Transverse colon (tissue), 4 donors: Measurements from ENCODE around the gene MGAT5.

ENCODE experiments used
- POLR2A ChIP-seq: fragments of 450-650 bp; IDR thresholded peaks from one replicate; pipeline ENCODE4 v1.6.1; 2016; ENCODE audit warnings: antibody characterized with exemption, mild to moderate bottlenecking, moderate library complexity
- POLR2AphosphoS5 ChIP-seq, 3 donors: sonication (generic); formaldehyde crosslinking; IDR thresholded peaks; one replicate each; pipeline ENCODE4 v1.6.1; 2016; ENCODE audit warnings: antibody characterized with exemption in 3 of 3
- TF ChIP-seq, protein P1 (sequence below), 5 experiments: fragments of 200-600 bp in 3 of 5; fragments of 450-650 bp in 2 of 5; sonication (generic) in 3 of 5; IDR thresholded peaks; 1 replicate in 2 of 5; 2 replicates in 3 of 5; pipeline ENCODE4 v1.5.1; 2016 to 2017; ENCODE audit warnings: antibody characterized with exemption in 5 of 5, inconsistent platforms in 3 of 5, mild to moderate bottlenecking in 2 of 5, moderate library complexity in 1 of 5

DNA sequence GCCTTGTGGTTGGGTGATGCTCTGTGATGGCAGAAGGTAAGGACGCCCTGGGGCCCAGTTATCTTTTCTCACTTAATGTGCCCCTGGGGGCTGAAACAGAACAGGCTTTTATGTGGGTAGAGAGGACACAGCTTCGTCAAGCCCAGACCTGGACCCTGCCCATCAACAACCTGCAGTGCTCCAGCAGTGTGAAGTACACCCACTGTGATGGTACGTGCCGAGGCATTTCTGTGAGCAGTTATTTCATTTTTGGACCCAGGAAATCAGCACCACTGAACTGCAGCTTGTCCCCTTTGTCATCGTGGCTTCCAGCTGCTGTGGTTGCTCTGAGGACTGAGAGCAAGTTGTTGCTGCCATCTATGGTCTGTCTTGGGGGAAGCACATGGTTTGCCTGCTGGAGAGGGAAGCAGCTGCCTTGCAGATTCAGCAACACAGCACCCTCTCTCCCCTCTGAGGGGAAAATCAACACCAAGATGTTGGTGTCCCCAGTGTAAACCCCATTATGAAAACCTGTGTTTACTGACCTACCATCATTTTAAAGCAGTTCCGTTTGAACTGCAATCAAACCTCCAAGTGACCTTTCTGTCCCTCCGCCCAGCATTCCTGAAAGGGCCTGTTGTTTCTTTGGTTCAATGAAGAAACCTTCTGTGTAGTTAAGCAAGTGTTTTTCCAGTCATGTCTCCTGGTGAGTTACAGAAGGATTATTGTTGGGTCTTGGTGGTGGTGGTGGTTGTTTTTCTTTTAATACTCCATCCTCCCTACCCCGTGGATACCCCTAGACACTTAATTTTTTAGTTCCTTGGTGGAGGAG, 158.2 kb downstream of the MGAT5 start:
- TF ChIP-seq, protein P1, sequence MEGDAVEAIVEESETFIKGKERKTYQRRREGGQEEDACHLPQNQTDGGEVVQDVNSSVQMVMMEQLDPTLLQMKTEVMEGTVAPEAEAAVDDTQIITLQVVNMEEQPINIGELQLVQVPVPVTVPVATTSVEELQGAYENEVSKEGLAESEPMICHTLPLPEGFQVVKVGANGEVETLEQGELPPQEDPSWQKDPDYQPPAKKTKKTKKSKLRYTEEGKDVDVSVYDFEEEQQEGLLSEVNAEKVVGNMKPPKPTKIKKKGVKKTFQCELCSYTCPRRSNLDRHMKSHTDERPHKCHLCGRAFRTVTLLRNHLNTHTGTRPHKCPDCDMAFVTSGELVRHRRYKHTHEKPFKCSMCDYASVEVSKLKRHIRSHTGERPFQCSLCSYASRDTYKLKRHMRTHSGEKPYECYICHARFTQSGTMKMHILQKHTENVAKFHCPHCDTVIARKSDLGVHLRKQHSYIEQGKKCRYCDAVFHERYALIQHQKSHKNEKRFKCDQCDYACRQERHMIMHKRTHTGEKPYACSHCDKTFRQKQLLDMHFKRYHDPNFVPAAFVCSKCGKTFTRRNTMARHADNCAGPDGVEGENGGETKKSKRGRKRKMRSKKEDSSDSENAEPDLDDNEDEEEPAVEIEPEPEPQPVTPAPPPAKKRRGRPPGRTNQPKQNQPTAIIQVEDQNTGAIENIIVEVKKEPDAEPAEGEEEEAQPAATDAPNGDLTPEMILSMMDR (IDR thresholded peaks at IDR 0.05), result peak; percentile 53 to 75 (median 59)
- no peak for TF ChIP-seq POLR2AphosphoS5 (IDR thresholded peaks at IDR 0.05)
- TF ChIP-seq POLR2A, result no peak
